Hypothalamus (tissue), 51 donors: ENCODE measurements around the gene TECTB.
"Not testable (repeated sequence)": the region's sequence is repeated elsewhere in the genome, so short reads cannot be mapped to it uniquely, and the experiment has no call there.

Experiments
- DNase-seq, 51 donors: peaks; one replicate each; lab custom pipeline; 2025; lab: John Stamatoyannopoulos, UW

The TECTB gene

GRCh38 chr10:112283100-112283499 is at the start of gene TECTB:
TSS of gene TECTB (plus strand) at chr10:112283400. CDS start at chr10:112283735, 335 bp downstream.
- DNase-seq, result no peak

DNA sequence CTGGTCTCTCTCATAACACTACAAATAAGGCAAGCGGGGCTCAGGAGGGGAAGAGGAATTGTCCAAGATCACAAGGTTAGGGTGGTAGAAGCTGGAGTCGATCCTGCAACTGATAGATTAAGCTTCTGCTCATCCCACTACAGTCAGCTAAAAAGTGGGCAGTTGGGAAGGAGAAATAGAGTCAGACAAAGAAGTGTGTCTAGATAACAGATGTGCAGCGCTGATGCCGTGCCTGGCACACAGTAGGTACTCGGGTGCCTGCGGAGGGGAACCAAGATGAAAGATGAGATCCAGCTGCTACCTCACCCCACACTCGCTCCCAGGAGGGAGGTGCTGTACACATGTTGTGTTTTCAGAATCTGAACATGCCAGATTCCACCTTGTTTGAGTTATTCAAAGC is 48.1 kb upstream of the TECTB start:
- DNase-seq, result no peak

DNA sequence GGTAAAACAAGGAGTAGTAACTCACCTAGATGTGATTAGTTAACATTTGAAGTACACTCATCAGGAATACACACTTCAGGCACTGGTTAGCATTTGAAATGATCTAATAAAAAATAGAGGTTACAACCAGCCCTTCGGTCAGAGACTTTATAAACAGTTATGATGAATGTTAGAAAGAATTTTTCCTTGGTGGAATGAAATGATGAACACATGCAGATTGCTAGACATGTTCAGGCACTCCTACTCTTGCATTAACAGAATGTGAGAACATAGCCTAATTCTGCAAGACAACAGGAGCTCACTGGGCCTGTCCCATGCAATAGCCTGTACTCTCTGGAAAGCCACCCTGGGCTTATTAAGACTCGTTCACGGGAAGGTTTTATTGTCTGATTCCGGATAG is 47.3 kb upstream of the TECTB start:
- DNase-seq, result no peak

GRCh38 chr10:112236486-112236885 is 46.7 kb upstream of the TECTB start:
- no peak for DNase-seq

GRCh38 chr10:112239347-112239746 is 43.9 kb upstream of the TECTB start:
- no peak for DNase-seq

GRCh38 chr10:112240441-112240840 is 42.8 kb upstream of the TECTB start:
- no peak for DNase-seq

GRCh38 chr10:112241651-112242341 is 41.4 kb upstream of the TECTB start:
- DNase-seq, result no peak

DNA sequence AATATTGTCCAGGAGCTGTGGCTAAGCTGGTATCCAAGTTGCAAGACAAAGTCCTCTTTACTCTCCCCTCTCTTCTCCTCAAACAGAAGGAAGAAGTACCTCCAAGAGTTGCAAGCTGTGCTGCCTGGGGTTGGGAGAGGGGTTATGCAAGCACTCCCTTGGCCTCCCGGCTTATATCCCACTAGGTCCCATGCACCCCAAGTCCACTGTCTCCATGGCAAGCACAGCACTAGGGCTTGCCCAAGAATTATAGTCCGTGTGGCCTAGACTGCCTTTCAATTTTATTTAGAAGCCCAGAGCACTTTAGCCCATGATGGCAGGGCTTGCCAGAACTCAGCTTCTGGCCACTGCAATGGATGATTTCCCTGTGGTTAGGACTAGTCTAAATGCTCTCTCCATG is 40.4 kb upstream of the TECTB start:
- no peak for DNase-seq

DNA sequence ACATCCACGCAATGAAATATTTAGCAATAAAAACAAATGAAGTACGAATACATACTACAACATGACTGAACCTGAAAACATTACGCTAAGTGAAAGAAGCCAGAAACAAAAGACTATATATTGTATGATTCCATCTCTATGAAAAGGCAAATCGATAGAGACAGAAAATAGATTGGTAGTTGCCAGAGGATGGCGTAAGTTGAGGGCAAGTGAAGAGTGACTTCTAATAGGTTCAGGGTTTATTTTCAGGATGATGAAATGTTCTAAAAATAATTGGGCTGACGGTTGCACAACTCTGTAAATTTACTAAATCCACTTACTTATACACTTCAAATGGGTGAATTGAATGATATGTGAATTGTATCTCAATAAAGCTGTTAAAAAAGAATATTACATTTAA is 39.5 kb upstream of the TECTB start:
- no peak for DNase-seq

DNA sequence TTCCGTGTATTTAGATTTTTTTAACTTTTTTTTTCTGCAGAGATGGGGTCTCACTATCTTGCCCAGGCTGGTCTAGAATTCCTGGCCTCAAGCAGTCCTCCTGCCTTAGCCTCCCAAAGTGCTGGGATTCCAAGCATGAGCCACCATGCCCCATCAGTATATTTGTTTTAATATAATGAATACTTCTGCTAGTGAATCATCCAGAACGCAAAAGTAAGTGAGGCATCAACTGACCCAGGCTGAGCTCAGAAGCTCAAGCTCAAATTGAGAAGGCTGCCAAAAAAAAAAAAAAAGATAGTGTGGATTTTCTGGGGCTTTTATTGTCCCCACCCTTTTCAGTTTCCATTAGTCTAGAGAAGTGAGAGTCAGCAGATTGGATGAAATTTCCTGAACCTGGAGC is 39.0 kb upstream of the TECTB start:
- DNase-seq, result no peak

GRCh38 chr10:112247791-112248190 is 35.4 kb upstream of the TECTB start:
- no peak for DNase-seq

- no peak for DNase-seq
Observed at GRCh38 chr10:112248584-112249295, 34.5 kb upstream of the TECTB start.

DNA sequence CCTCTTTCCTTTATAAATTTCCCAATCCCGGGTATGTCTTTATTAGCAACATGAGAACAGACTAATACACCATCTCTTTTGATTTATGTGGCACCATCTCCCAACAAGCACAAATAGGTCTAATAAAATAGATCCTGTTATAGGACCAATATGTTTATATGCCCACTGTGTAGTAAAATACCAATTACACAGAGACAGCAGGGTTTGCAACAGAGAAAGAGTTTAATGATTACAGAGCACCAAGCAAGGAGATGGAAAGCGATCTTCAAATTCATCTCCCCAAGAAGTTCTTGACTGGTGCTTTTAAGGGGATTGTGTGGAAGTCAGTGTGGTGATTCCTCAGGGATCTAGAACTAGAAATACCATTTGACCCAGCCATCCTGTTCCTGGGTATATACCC is 33.5 kb upstream of the TECTB start:
- no peak for DNase-seq

GRCh38 chr10:112250555-112250954 is 32.6 kb upstream of the TECTB start:
- no peak for DNase-seq

DNA sequence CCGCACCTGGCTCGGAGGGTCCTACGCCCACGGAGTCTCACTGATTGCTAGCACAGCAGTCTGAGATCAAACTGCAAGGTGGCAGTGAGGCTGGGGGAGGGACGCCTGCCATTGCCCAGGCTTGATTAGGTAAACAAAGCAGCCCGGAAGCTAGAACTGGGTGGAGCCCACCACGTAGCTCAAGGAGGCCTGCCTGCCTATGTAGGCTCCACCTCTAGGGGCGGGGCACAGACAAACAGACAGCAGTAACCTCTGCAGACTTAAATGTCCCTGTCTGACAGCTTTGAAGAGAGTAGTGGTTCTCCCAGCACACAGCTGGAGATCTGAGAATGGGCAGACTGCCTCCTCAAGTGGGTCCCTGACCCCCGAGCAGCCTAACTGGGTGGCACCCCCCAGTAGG is 32.0 kb upstream of the TECTB start:
- DNase-seq, result not testable (repeated sequence)

- DNase-seq, result no peak
Observed at GRCh38 chr10:112258407-112258806, 24.8 kb upstream of the TECTB start.

DNA sequence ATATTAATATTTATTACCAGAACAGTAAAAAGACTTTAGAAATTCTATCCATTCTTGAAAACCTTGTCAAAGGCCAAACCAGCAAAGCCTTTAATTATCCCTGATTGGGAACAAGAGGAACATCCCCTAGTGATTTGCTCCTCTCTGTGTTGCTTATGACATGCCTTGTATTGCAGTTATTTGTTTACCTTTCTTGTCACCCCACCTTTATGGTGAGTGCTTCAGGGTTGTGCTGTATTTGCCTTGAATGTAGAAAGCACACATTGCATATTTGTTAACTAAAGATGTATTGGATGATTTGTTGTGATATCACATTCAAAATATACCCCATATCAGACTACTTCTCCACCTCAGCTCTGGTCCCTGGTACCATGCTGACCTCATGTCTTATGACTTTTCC is 23.5 kb upstream of the TECTB start:
- no peak for DNase-seq

- DNase-seq, result no peak
Observed at GRCh38 chr10:112260831-112261230, 22.4 kb upstream of the TECTB start.

GRCh38 chr10:112261281-112261822 is 21.8 kb upstream of the TECTB start:
- DNase-seq, result no peak

DNA sequence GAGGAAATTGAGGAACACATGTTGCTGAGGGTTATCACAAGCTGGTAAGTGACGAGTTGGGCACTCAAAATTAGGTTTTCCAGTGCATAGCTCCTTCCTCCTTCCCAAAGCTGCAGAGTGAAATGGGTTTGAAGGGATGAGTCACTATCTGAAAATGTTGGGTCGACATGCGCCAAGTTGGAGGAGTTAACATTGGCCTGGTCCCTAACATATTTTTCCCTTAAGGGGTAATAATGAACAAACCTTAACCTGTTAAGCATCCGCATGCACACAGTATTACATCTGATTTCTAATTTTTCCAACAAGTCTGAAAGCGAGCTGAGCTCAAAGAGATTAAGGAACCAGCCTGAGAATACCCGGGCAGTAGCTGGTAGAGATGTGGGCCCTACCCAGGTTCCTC is 20.7 kb upstream of the TECTB start:
- no peak for DNase-seq

GRCh38 chr10:112265745-112266144 is 17.5 kb upstream of the TECTB start:
- no peak for DNase-seq

DNA sequence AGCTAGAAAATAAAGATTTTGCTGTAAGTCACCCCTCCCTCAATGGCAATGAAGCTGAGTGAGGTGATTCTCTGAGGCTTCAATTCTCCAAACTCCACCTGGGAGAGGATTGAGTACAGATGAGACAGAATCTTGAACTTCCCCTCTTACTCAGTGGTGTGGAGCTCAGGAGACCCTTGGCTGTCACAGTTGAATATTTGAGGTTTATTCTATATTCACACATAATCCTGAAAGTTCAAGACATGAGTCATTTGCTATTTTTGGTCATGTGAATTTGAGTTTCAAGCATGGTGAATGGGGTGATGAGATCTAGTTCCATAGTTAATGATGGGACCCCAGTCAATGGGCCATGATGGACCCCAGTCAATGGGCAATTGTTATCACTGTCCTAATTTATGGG is 13.9 kb upstream of the TECTB start:
- no peak for DNase-seq
